Left cardiac atrium (tissue), 4 donors: ENCODE data around the gene TAF1B. TPM values are rescaled to one million over a fixed set of nuclear protein-coding genes. Genes with fewer than 3 reads are reported as not detected.

Experiments
- ATAC-seq, 2 donors: fragments of 200-7000 bp; cut with Tn5 transposase; one replicate each; pipeline ENCODE4 v1.9.1; 2020; ENCODE audit warnings: mild to moderate bottlenecking in 2 of 2, moderate library complexity in 2 of 2
- DNase-seq: peaks from one replicate; pipeline ENCODE4 v3.0.0-alpha.2; 2020
- intact Hi-C, 2 donors: fragments of 100-400 bp; cut with DNase I; formaldehyde crosslinking; loops; one replicate each; pipeline versions ENCODE4 v1.14.1 to v1.15.1; 2022 to 2023
- total RNA-seq, 2 donors: library from RNA; stranded (reverse); fragmentation: NEBNext Ultra II Directional; extraction: Animal tissue kit (Norgen Biotek cat#: 25700); gene quantifications; one replicate each; pipeline ENCODE4 v1.2.1, GENCODE V29; 2021
- donor health status: DM: no; HTN: yes; CAD: no.
- donor health status: DM: no; HTN: yes; CAD: no; lungs with severe emphysema.
- donor health status: DM: yes; HTN: yes; CAD: no.
- donor health status: Dilated cardiomyopathy.

Gene TAF1B
- total RNA-seq, 2 donors from 2014 or later = 8.1 to 11.0 TPM

DNA sequence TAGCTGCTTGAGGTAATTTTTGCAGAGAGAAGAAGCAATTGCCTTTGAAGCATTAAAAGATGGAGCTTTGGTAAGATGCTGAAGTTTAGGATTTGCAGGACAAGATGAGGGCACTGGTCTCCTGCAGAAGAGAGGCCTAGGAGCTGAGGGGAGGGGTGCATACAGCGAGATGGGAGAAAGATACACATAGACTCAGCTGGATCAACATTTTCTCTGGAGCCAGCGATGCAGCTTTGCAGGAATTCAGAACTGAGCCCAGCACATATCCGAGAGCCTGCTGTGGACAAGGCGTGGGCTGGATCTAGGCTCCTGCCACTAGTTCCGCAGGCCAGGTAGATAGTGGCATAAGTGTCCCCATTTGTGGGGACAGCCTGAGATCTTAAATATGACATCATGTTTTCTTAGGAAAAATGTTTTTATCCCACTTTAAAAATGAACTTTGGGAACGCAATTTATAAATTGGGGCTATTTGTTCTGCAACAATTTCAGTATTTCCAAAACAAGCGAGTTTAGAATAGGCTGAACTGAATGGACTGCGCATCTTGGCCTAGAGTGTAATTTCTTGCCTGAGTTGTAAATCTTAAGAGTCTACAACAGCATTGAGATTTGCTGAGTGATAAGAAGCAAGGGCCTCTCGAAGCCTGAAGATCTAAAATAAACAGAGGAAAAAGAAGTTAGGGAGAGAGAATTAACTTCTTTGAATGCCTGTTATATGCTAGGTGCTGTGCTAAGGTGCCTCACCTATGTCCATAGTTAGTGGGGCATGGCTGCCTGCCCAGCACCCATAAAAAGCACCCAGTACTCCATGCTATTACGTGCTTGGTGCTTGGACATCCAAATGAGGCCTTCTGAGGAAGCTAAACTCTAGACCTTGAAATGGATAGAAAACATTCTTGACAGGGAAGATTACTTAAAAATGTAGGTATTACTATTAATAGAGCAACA, 125.6 kb downstream of the TAF1B start:
- intact Hi-C loops = loop anchor here in 1 of 2 donors (10.0 kb wide), 1 partner anchor 114 kb away; no protein-coding TSS in a partner anchor
- ATAC-seq = no peak

DNA sequence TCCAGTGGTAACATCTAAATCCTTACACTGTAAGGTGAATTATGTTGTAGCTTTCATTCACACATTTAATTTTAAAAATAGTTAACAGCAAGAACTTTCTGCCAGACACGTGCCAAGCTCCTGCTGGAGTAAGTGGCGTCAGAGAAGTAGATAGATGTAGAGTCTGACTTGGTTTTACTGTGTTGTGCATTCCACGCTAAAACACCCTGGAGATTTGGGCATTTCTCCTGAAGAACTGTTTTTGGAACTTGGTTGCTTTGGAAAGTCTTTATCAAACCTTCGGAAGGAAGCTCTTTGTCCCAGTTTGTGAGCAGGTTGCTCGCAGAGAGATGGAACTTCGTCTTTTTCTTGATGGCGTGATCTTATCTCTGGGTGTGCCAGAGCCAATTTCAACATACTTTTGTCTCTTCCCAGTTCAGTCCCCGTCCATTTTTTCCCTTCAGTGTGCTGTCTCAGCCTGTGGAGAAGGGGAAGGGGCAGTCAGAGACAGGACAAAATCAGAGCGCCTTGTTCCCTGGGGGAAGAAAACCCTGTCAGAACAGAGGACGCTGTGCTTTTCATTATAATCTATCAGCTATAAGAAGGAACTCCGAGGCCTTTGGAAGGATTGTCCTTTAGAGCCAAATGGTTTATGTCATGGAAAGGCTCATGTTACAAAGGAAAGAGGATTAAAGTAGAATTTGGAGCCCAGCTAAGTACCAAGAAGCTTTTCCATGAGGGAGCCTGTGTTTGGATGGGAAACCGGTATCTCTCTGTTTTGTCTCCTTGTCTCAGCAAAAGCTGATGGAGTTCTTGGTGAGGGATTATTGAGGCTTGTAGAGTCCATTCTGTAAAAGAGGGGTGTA, 127.1 kb downstream of the TAF1B start:
- DNase-seq (no peak), ATAC-seq (peak in 1 of 2 donors; percentile 55)
- intact Hi-C loops = no loop called here

More for the DNA sequence above, 125.6 kb downstream of the TAF1B start:
- DNase-seq = no peak

DNA sequence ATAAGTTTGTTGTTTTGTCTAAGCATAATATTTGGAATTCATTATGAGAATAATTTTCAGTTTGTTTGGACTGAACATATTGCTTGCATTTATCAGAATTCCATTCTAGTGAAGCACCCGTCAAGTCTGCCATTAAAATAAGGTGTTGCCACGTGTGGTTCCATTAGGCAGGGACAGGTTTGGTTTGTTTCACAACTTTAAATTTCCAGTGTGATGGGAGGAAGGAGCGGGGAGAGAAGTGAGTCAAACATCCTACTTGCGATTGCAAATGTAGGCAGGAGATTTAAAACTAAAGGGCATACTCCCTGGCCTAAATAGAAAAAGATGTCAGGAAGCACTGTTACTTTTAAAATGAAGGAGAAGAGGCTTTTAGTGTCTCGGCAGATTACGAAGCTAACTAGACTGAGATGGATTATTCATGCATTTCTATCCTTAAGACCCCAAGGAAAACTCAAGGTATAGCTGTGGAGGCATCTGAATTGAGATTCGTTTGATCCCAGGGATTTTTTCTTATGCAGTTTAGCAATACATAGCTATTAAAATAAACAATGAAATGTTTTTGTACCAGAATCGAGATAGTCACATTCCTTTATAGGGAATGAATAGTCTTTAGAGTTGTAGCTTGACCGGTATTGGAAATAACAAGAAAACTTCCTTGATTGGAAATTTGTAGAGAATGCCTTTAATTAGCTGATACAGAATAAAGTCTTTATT, 128.0 kb downstream of the TAF1B start:
- ATAC-seq = no peak

DNA sequence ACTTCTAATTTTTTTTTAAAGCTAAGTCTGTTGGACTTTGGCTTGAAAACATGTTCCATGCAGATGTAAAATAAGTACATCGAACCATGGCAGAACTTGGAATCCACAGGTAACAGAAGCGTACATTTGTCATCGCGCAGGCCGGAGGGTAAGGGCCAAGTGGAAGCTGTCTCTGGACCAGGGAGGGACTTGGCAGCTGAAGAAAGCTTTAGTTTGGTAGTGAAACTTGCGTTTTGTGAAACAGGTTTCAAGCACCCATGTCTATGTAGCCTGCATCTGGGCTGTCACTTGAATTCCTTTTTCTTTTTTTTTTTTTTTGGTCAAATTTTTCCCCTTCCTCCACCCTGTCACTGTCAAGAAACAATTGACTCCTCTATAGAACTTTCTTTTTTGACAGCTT, 128.6 kb downstream of the TAF1B start:
- ATAC-seq (no peak), DNase-seq (no peak)
- intact Hi-C loops = no loop called here

More for the DNA sequence above, 128.0 kb downstream of the TAF1B start:
- intact Hi-C loops = no loop called here
- DNase-seq = no peak

GRCh38 chr2:9972621-9973479, 129.6 kb downstream of the TAF1B start:
- DNase-seq (no peak), ATAC-seq (peak in 1 of 2 donors; percentile 77)
- intact Hi-C loops = no loop called here

- intact Hi-C loops = no loop called here
- DNase-seq (no peak), ATAC-seq (no peak)
These were observed 130.4 kb downstream of the TAF1B start for GRCh38 chr2:9973690-9974089.

DNA sequence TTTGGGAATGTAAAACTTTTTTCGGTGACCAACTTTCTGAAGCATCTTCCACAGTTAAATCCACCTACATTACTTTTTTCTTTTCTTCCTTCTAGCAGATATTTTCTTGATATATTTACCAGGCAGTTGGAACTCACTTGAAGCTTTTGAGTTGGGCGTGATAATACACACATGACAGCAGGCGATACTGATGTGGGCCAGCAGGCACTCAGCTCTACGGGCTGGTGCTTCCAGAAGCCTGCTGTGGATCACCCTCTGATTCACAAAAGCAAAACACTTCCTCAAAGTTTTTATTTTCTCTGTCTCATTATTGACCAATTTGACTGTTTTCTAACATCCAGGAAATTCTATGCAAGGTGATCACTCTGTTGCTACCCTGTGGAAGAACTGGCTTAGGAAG, 131.1 kb downstream of the TAF1B start:
- intact Hi-C loops = no loop called here
- DNase-seq = no peak
- peak; percentile 48 to 54 for ATAC-seq

- ATAC-seq (peak in 1 of 2 donors; percentile 10), DNase-seq (no peak)
- intact Hi-C loops = no loop called here
These were observed 132.1 kb downstream of the TAF1B start for GRCh38 chr2:9975328-9975727.

DNA sequence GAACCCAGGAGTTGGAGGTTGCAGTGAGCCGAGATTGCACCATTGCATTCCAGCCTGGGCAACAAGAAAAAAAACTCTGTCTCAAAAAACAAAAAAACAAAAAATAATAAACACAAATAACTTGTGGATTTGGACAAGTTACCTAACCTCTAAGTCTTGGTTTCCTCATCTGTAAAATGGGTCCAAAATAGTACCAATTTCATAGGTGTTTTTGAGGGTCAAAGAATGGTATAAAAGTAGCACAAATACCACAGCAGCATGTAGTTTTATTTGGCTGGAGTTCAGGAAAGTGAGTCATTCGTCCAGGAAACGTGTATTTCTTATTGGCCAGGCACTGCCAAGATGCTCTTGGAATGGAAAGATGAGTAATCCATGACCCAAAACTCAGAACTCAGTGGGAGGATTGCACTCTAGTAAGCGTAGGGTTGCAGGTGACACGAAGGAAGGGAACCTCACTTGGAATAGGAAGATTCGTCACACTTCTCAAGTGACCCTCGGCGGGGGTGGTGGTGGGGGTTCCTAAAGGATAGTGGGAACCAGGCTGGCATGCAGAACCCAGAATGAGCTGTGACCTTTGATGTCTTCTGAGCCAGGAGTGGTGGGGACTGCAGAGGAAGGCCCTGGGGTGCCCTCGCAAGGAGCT, 132.7 kb downstream of the TAF1B start:
- intact Hi-C loops = no loop called here
- ATAC-seq (peak; percentile 42 to 85), DNase-seq (no peak)

DNA sequence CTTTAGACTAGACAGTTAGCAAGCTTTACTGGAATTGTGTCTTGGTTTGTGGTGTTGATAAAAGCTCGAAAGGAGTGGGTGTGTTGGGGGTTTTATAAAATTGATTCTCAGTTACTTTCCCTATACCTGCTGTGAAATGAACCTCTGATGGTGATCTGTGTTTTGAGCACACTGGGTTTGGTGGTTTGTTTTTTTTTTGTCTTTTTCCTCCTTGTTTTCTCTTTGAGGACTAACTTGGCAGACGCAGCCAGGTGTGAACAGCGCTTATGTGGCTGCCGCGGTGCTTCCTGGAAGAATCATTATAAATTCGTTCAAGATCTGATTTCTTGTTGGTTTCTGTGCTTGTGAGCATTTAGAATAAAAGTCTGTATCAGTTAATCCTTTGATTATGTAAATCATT, 136.7 kb downstream of the TAF1B start:
- DNase-seq = no peak
- intact Hi-C loops = no loop called here
- no peak for ATAC-seq

DNA sequence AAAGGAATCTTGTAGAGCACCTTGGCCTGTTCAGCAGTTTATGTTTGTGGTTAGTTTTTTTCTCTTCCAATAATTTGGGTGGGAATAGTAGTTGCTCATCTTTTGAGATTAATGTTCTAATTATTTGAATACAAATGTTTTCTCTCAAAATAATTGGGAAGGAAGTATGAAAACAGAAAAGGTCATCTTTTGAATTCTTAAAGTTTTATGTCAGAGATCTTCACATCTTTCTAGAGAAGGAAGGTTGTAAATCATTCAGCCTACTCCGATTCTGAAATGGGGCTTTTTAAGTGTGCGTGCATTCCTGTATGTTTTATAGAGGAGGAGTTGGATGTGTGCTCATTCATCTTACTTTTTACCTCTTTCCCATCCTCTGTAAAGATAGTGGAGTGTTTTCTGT, 137.2 kb downstream of the TAF1B start:
- DNase-seq = no peak
- intact Hi-C loops = no loop called here
- ATAC-seq = no peak

GRCh38 chr2:9981655-9982054, 138.4 kb downstream of the TAF1B start:
- no peak for ATAC-seq
- DNase-seq = no peak
- intact Hi-C loops = no loop called here

GRCh38 chr2:9982248-9982647, 139.0 kb downstream of the TAF1B start:
- intact Hi-C loops = no loop called here
- no peak for DNase-seq
- ATAC-seq = peak; percentile 43 to 77

GRCh38 chr2:9982891-9983290, 139.6 kb downstream of the TAF1B start:
- intact Hi-C loops = no loop called here
- ATAC-seq = no peak
- no peak for DNase-seq

- ATAC-seq = no peak
- intact Hi-C loops = loop anchor here (2.0 kb wide), 2 partner anchors 59 to 69 kb away; partner anchors contain the start of gene KLF11 (in 1 of the 2)
- DNase-seq = no peak
These were observed 140.3 kb downstream of the TAF1B start for GRCh38 chr2:9983401-9984216.
